H9 (cell line): ENCODE data around the gene RFC4. TPM values are rescaled to one million over a fixed set of nuclear protein-coding genes. Genes with fewer than 3 reads are reported as not detected.
"Not testable (repeated sequence)": the region's sequence is repeated elsewhere in the genome, so short reads cannot be mapped to it uniquely, and the experiment has no call there.

Experiments
- DNase-seq: peaks from one replicate; pipeline ENCODE4 v3.0.0-alpha.2; 2017
- H2AFZ ChIP-seq: one replicate; pipeline ENCODE4 v1.6.1; 2013; ENCODE audit warnings: mild to moderate bottlenecking, low read length, control low read depth, moderate library complexity
- H2AK5ac ChIP-seq: 2 replicates; pipeline ENCODE4 v1.6.1; 2013; ENCODE audit warnings: low read length, control low read depth, mixed read lengths; ENCODE audit not compliant: insufficient read length
- H2BK120ac ChIP-seq: one replicate; pipeline ENCODE4 v1.6.1; 2013; ENCODE audit warnings: low read depth, mild to moderate bottlenecking, low read length, control low read depth, inconsistent platforms; ENCODE audit not compliant: poor library complexity, severe bottlenecking
- H2BK12ac ChIP-seq: 2 replicates; pipeline ENCODE4 v1.6.1; 2013; ENCODE audit warnings: low read length, control low read depth, mixed read lengths, low read depth; ENCODE audit not compliant: insufficient read length
- H2BK15ac ChIP-seq: 2 replicates; pipeline ENCODE4 v1.6.1; 2013; ENCODE audit warnings: low read depth, low read length, control low read depth
- H2BK20ac ChIP-seq: one replicate; pipeline ENCODE4 v1.6.1; 2013; ENCODE audit warnings: low read depth, mild to moderate bottlenecking, low read length, control low read depth, inconsistent platforms; ENCODE audit not compliant: poor library complexity, severe bottlenecking
- H2BK5ac ChIP-seq: 2 replicates; pipeline ENCODE4 v1.6.1; 2013; ENCODE audit warnings: low read length, control low read depth, mixed read lengths; ENCODE audit not compliant: insufficient read length
- H3K14ac ChIP-seq: 2 replicates; pipeline ENCODE4 v1.6.1; 2013; ENCODE audit warnings: low read length, control low read depth; ENCODE audit not compliant: insufficient read depth
- H3K18ac ChIP-seq: 2 replicates; pipeline ENCODE4 v1.6.1; 2013; ENCODE audit warnings: low read depth, mild to moderate bottlenecking, mixed read lengths, low read length, control low read depth; ENCODE audit not compliant: insufficient read length
- H3K23ac ChIP-seq: 2 replicates; pipeline ENCODE4 v1.6.1; 2013; ENCODE audit warnings: low read length, control low read depth, mixed read lengths, low read depth; ENCODE audit not compliant: insufficient read length
- H3K23me2 ChIP-seq: 2 replicates; pipeline ENCODE4 v1.6.1; 2013; ENCODE audit warnings: low read depth, mild to moderate bottlenecking, mixed read lengths, low read length, control low read depth; ENCODE audit not compliant: insufficient read length, poor library complexity, severe bottlenecking
- H3K27ac ChIP-seq: 2 replicates; pipeline ENCODE4 v1.5.1; 2013; ENCODE audit warnings: low read length, control low read depth, mixed read lengths, low read depth; ENCODE audit not compliant: insufficient read length
- H3K27me3 ChIP-seq: 2 replicates; pipeline ENCODE4 v1.6.1; 2013; ENCODE audit warnings: low read length, control low read depth, inconsistent platforms; ENCODE audit not compliant: insufficient read depth
- H3K4ac ChIP-seq: 2 replicates; pipeline ENCODE4 v1.6.1; 2013; ENCODE audit warnings: low read depth, mild to moderate bottlenecking, control low read depth, inconsistent platforms, low read length, moderate library complexity
- H3K4me1 ChIP-seq: 2 replicates; pipeline ENCODE4 v1.6.1; 2013; ENCODE audit warnings: low read length, control low read depth, inconsistent platforms; ENCODE audit not compliant: insufficient read depth
- H3K4me2 ChIP-seq: 2 replicates; pipeline ENCODE4 v1.6.1; 2013; ENCODE audit warnings: low read length, control low read depth, mixed read lengths; ENCODE audit not compliant: insufficient read length, insufficient read depth
- H3K56ac ChIP-seq: 2 replicates; pipeline ENCODE4 v1.6.1; 2013; ENCODE audit warnings: low read depth, mild to moderate bottlenecking, mixed read lengths, low read length, control low read depth; ENCODE audit not compliant: insufficient read length
- H3K79me1 ChIP-seq: 2 replicates; pipeline ENCODE4 v1.6.1; 2013; ENCODE audit warnings: low read depth, mild to moderate bottlenecking, moderate library complexity, low read length, control low read depth, inconsistent platforms; ENCODE audit not compliant: insufficient read depth, poor library complexity, severe bottlenecking
- H3K79me2 ChIP-seq: 2 replicates; pipeline ENCODE4 v1.6.1; 2013; ENCODE audit warnings: low read length, control low read depth, inconsistent platforms; ENCODE audit not compliant: insufficient read depth
- H3K9ac ChIP-seq: 2 replicates; pipeline ENCODE4 v1.6.1; 2013; ENCODE audit warnings: low read length, control low read depth, mixed read lengths; ENCODE audit not compliant: insufficient read length; ENCODE audit errors: extremely low read depth
- H3K9me3 ChIP-seq: one replicate; pipeline ENCODE4 v1.6.1; 2013; ENCODE audit warnings: low read depth, low read length, inconsistent platforms; ENCODE audit not compliant: control insufficient read depth
- H3T11ph ChIP-seq: one replicate; pipeline ENCODE4 v1.6.1; 2013; ENCODE audit warnings: mild to moderate bottlenecking, low read length, control low read depth, inconsistent platforms
- H4K20me1 ChIP-seq: one replicate; pipeline ENCODE4 v1.6.1; 2013; ENCODE audit not compliant: control insufficient read depth, insufficient read length, insufficient read depth
- H4K5ac ChIP-seq: 2 replicates; pipeline ENCODE4 v1.6.1; 2013; ENCODE audit warnings: low read depth, mild to moderate bottlenecking, mixed read lengths, low read length, control low read depth; ENCODE audit not compliant: insufficient read length
- H4K8ac ChIP-seq: replicated peaks from 2 replicates; pipeline ENCODE4 v1.6.1; 2013; ENCODE audit warnings: low read length, control low read depth, mixed read lengths, low read depth; ENCODE audit not compliant: insufficient read length
- H4K91ac ChIP-seq: 2 replicates; pipeline ENCODE4 v1.6.1; 2013; ENCODE audit warnings: low read depth, mild to moderate bottlenecking, moderate library complexity, mixed read lengths, low read length, control low read depth; ENCODE audit not compliant: insufficient read length
- H3K27ac Mint-ChIP-seq, 3 experiments: 2 replicates in 2 of 3; 3 replicates in 1 of 3; pipeline ENCODE4 v1.8.0; 2020 to 2021; ENCODE audit warnings: mixed read lengths in 3 of 3, mild to moderate bottlenecking in 1 of 3, moderate library complexity in 1 of 3
- H3K27me3 Mint-ChIP-seq: 2 replicates; pipeline ENCODE4 v1.8.0; 2021; ENCODE audit warnings: low read depth, mild to moderate bottlenecking, moderate library complexity, mixed read lengths
- H3K36me3 Mint-ChIP-seq, 3 experiments: 2 replicates in 2 of 3; 3 replicates in 1 of 3; pipeline ENCODE4 v1.8.0; 2020 to 2021; ENCODE audit warnings: low read depth in 3 of 3, mixed read lengths in 3 of 3; ENCODE audit not compliant: insufficient read depth in 1 of 3
- H3K4me1 Mint-ChIP-seq, 2 experiments: 2 replicates each; pipeline ENCODE4 v1.8.0; 2020; ENCODE audit warnings: mixed read lengths in 2 of 2
- H3K4me3 Mint-ChIP-seq, 2 experiments: 2 replicates in 1 of 2; 3 replicates in 1 of 2; pipeline ENCODE4 v1.8.0; 2020 to 2021; ENCODE audit warnings: mild to moderate bottlenecking in 2 of 2, mixed read lengths in 2 of 2, moderate library complexity in 1 of 2
- H3K9me3 Mint-ChIP-seq, 2 experiments: 2 replicates in 1 of 2; 3 replicates in 1 of 2; pipeline ENCODE4 v1.8.0; 2020; ENCODE audit warnings: mild to moderate bottlenecking in 2 of 2, mixed read lengths in 2 of 2, moderate library complexity in 1 of 2
- WGBS: extraction: QIAGEN DNeasy Blood & Tissue Kit; methylation state at CpG from one replicate; pipeline ENCODE4 v1.1.7; 2013; ENCODE audit warnings: missing lambda C conversion rate, low lambda C conversion rate, mixed read lengths; ENCODE audit not compliant: insufficient read length; ENCODE audit errors: extremely low coverage; 5-methylcytosine and 5-hydroxymethylcytosine counted together
- total RNA-seq: library from RNA; stranded (reverse); gene quantifications from 2 replicates; pipeline ENCODE4 v1.2.1, GENCODE V29; 2021
- TF ChIP-seq, protein P1 (sequence below): fragments of 200-600 bp; sonication (generic); conservative IDR thresholded peaks from 3 replicates; pipeline ENCODE4 v1.8.0; 2021; ENCODE audit warnings: antibody characterized with exemption, mild to moderate bottlenecking

Gene RFC4
- total RNA-seq, 1 experiment from 2014 or later = 108 TPM

DNA sequence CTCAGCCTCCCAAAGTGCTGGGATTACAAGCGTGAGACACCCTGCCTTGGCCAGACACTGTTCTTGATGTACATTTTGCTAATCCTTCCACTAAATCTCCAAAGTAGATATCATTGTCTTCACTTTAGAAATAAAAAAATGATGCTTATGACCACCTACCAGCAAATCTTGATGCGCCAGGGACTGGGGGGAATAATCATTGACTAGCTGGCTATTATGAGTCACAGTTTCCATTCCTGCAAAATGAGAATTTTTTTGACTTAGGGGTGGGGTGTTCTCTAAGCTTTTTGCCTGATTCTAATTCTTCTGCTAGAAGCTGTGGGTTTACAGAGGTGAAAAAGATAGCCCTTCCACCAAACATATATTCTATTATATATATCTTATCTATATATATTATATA is 17.1 kb upstream of the RFC4 start:
- Histone ChIP-seq H3K27me3 (peaks cover 2% of the 10 kb centered on the region; the same call in 1 of the 2 replicates), H3K79me1 (no peaks in the 10 kb centered on the region), H2BK12ac (no peak overlapping the region), H3K79me2 (no peaks in the 10 kb centered on the region), H3K4ac (no peak overlapping the region), H4K5ac (no peak overlapping the region), H3K9ac (no peak overlapping the region), H3T11ph (no peak overlapping the region), H3K23ac (no peak overlapping the region), H2AFZ (no peak overlapping the region), H3K14ac (no peak overlapping the region), H3K23me2 (peaks cover 14% of the 10 kb centered on the region), H3K4me2 (no peak overlapping the region), H3K27ac (no peak overlapping the region), H4K91ac (no peak overlapping the region), H4K8ac (no peak overlapping the region), H2AK5ac (no peak overlapping the region), H2BK120ac (no peak overlapping the region), H3K4me1 (no peaks in the 10 kb centered on the region; the same call in 1 of the 2 replicates), H3K18ac (no peak overlapping the region), H2BK5ac (no peak overlapping the region), H4K20me1 (no peaks in the 10 kb centered on the region), H3K9me3 (no peaks in the 10 kb centered on the region), H2BK20ac (no peak overlapping the region), H2BK15ac (no peak overlapping the region), H3K56ac (no peak overlapping the region)
- Mint-ChIP-seq H3K27ac (no peak overlapping the region), H3K4me1 (peaks cover 27 to 38% of the 10 kb centered on the region in 2 experiments), H3K9me3 (no peaks in the 10 kb centered on the region), H3K36me3 (no peaks in the 10 kb centered on the region), H3K4me3 (no peak overlapping the region), H3K27me3 (peaks cover 37% of the 10 kb centered on the region)
- no peak for DNase-seq
- no CpG with 5 or more reads among the region's 2 CpGs for WGBS
- TF ChIP-seq, protein P1, sequence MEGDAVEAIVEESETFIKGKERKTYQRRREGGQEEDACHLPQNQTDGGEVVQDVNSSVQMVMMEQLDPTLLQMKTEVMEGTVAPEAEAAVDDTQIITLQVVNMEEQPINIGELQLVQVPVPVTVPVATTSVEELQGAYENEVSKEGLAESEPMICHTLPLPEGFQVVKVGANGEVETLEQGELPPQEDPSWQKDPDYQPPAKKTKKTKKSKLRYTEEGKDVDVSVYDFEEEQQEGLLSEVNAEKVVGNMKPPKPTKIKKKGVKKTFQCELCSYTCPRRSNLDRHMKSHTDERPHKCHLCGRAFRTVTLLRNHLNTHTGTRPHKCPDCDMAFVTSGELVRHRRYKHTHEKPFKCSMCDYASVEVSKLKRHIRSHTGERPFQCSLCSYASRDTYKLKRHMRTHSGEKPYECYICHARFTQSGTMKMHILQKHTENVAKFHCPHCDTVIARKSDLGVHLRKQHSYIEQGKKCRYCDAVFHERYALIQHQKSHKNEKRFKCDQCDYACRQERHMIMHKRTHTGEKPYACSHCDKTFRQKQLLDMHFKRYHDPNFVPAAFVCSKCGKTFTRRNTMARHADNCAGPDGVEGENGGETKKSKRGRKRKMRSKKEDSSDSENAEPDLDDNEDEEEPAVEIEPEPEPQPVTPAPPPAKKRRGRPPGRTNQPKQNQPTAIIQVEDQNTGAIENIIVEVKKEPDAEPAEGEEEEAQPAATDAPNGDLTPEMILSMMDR = no peak

DNA sequence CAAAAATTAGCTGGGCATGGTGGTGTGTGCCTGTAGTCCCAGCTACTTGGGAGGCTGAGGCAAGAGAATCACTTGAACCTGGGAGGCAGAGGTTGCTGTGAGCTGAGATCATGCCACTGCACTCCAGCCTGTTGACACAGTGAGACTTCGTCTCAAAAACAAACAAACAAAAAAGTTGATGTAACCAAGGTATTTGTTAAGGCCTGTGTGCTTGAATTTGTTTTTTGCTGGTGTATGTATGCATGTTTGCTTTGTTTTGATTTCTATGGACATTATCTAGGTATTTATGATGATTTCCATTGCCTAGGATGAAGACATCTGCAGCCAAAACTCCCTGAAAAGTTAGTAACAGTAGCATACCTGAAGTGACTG is 16.1 kb upstream of the RFC4 start:
- not testable (repeated sequence) for H4K5ac ChIP-seq, H3K4ac ChIP-seq, H3K9me3 Mint-ChIP-seq, H2AK5ac ChIP-seq, H3K14ac ChIP-seq, H3K9me3 ChIP-seq, H3K4me3 Mint-ChIP-seq, H3K79me2 ChIP-seq, H4K8ac ChIP-seq, H3K56ac ChIP-seq, H3K23ac ChIP-seq, H2BK15ac ChIP-seq, H3K27me3 ChIP-seq, H3K4me1 ChIP-seq, H3K27ac ChIP-seq, DNase-seq, H3K36me3 Mint-ChIP-seq, H4K91ac ChIP-seq, H3K79me1 ChIP-seq, H3K27ac Mint-ChIP-seq, H3T11ph ChIP-seq, H3K4me2 ChIP-seq, H4K20me1 ChIP-seq, H2AFZ ChIP-seq, H2BK5ac ChIP-seq, H2BK20ac ChIP-seq, H3K18ac ChIP-seq, H2BK12ac ChIP-seq, H3K9ac ChIP-seq, H2BK120ac ChIP-seq
- H3K4me1 Mint-ChIP-seq = peaks cover 27 to 35% of the 10 kb centered on the region in 2 experiments
- H3K23me2 ChIP-seq = peaks cover 12% of the 10 kb centered on the region
- peaks cover 27% of the 10 kb centered on the region for H3K27me3 Mint-ChIP-seq
- WGBS = no CpG with 5 or more reads among the region's 1 CpG
